ENCODE measurements around the gene C5orf15.
"Not testable (repeated sequence)": the region's sequence is repeated elsewhere in the genome, so short reads cannot be mapped to it uniquely, and the experiment has no call there.

The C5orf15 gene

GRCh38 chr5:133994297-133994989 lies 26.0 kb upstream of the C5orf15 start:
- FAIRE-seq = no peak
- DNase-seq (ENCODE audit: low spot score) = no peak

DNA sequence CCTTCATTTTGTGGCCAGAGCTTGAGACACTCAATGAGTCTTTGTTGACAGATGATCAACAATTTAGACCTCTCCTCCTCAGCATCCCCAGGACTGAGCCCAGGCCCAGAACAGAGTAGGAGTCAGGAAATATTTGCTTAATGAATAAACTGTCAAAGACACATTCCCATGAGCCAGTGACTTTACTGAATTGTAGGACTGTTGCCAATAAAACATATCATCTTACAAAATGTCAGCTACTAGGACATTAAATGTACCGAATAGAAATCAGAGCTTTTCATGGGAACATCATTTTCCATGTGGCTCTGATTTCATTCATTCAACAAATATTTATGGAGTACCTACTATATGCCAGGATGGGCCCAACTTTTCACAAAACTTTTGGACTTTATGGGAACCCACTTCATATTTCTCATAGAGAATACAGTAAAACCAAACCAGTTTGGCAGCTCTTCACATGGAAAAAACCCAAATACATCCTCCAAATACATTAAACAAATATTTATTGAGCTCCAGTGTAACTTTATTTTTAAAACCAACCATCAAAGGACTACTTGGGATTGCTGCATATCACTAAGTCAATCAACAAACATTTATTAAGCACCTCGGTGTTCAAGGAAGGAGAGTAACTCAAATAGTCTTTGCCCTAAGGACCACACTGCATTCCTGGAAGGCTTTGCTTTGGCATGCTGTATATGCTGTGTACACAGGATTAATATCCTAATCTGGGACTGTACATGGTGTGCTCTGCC lies 24.9 kb upstream of the C5orf15 start:
- no peak for FAIRE-seq

GRCh38 chr5:133992429-133993155 lies 24.2 kb upstream of the C5orf15 start:
- FAIRE-seq = no peak
- no peak for DNase-seq (ENCODE audit: low spot score)

More for the DNA sequence above, 24.9 kb upstream of the C5orf15 start:
- no peak for DNase-seq (ENCODE audit: low spot score)

- FAIRE-seq = no peak
- no peak for DNase-seq (ENCODE audit: low spot score)
Observed at GRCh38 chr5:133991171-133991910, 22.9 kb upstream of the C5orf15 start.

DNA sequence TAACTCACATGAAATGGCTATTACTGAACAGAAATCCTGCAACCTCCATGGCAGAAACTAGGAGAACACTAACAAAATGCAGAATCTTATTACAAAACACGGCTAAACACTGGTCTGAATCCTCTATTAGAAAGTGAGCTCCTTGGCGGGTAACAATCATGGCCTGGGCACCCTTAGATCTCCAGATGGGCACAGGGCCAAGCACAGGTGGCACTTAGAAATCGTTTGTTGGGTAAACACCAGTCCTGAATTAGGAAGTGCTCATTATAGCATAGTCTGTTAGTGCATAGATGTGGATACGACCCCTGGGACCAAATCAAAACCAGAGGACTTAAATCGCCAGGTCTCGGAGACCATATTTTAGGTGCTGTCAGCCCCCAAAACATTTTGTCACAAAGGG lies 22.0 kb upstream of the C5orf15 start:
- FAIRE-seq = no peak

GRCh38 chr5:133985540-133986180 lies 17.2 kb upstream of the C5orf15 start:
- FAIRE-seq (no peak), DNase-seq (ENCODE audit: low spot score) (no peak)

More for the DNA sequence above, 22.0 kb upstream of the C5orf15 start:
- no peak for DNase-seq (ENCODE audit: low spot score)

GRCh38 chr5:133983674-133984073 lies 15.2 kb upstream of the C5orf15 start:
- DNase-seq (ENCODE audit: low spot score) (no peak), FAIRE-seq (no peak)

DNA sequence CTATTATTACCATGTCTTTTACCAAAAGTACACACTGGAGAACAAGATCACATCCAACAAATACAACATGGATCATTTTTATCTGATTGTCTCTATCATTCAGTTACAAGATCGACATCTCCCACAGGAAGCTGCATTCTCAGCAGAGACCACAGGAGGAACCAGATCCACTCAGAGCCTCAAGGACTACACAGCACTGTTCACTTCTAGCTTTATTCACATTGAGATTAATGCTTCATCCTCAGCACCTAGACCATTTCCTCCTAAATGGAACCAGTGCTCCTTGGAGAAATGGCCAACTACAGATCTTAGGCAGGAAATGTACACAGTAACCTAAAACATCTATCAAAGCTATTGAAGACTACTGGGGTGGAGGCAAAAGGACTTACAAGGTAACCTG lies 13.3 kb upstream of the C5orf15 start:
- FAIRE-seq (no peak), DNase-seq (ENCODE audit: low spot score) (no peak)

- FAIRE-seq = no peak
- DNase-seq (ENCODE audit: low spot score) = no peak
Observed at GRCh38 chr5:133980652-133981051, 12.2 kb upstream of the C5orf15 start.

DNA sequence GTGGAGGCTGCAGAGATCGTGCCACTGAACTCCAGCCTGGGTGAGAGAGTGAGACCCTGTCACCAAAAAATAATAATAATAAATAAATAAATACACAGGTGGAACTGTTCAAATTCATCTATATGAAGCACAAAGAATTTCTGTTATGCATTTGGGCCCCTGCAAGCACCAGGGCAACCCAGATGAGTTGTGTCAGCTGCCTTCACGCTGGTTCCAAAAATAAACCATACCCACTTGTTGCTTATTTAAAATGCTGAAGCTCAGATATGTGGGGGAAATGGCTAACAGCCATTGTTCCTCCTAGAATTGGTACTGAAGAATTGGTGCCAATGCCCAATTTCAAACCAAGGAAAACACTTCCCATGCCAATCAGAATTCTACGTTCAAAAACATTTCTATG lies 10.5 kb upstream of the C5orf15 start:
- DNase-seq (ENCODE audit: low spot score) = no peak
- no peak for FAIRE-seq

DNA sequence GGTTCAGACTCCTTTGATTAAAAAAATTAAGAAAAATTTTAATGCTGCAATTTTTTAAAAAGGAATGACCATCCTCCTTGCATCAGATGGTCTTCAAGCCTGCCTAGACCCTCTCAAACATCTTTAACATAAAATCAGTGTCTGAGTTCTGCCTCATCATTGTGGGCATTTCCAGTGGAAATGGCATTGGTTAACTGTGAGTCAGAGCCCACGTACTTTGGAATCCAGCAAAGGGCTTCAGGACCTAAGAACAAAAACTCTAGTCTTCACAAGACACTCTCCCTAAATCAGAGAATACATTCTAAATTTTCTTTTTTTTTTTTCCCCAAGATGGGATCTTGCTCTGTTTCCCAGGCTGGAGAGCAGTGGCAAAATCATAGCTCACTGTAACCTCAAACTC lies 9.4 kb upstream of the C5orf15 start:
- DNase-seq (ENCODE audit: low spot score) (no peak), FAIRE-seq (no peak)

GRCh38 chr5:133977161-133977787 lies 8.8 kb upstream of the C5orf15 start:
- FAIRE-seq = no peak
- no peak for DNase-seq (ENCODE audit: low spot score)

GRCh38 chr5:133975546-133975945 lies 7.1 kb upstream of the C5orf15 start:
- DNase-seq (ENCODE audit: low spot score); FAIRE-seq: not testable (repeated sequence)

DNA sequence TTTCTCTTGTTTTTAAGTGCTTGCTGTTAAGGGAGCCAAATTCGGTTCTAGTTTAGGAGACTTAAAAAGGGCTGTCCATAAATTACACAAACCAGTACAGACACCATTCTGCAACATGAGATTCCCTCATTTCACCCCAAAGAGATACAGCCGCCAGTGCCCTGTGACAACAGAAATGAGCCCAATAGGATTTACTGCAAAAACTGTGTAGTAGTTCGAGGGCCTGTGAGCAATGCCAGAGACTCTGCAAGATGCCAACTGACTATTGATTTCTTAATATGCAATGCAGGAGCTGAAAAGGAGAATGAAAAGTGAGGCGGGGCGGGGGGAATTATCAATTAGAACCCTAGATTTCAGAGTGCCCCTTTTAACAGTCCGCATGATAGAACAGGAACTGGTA lies 5.7 kb upstream of the C5orf15 start:
- FAIRE-seq (no peak), DNase-seq (ENCODE audit: low spot score) (no peak)

DNA sequence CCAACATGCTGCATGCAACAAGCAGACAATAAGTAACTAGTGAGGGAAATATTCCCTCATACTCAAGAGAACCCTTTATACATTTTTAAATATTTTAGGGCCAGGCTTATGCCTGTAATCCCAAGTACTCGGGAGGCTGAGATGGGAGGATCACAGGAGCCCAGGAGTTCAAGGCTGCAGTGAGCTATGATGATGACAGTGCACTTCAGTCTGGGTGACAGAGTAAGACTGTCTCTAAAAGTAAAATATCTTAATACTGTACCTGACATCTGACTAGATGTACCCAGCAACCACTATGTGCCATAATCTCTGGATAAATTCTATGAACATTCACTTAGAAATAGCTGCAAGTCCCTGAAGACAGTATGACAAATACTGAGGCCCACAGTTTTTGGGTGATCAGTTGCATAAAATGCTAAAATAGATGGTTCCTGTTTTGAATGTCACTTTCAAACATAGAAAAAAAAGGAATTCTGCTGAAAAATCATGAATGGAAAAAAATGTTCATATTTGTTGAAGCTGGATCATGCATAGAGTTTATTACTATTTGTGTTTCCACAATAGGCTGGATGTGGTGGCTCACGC lies 2.0 kb upstream of the C5orf15 start:
- DNase-seq (ENCODE audit: low spot score) (no peak), FAIRE-seq (no peak)

GRCh38 chr5:133969654-133970324 lies 1.4 kb upstream of the C5orf15 start:
- FAIRE-seq (no peak), DNase-seq (ENCODE audit: low spot score) (no peak)

- FAIRE-seq (no peak), DNase-seq (ENCODE audit: low spot score) (no peak)
Observed at GRCh38 chr5:133967698-133968203, 674 bp downstream of the C5orf15 start.

- DNase-seq (ENCODE audit: low spot score) (no peak), FAIRE-seq (no peak)
Observed at GRCh38 chr5:133967124-133967523, 1.3 kb downstream of the C5orf15 start.

GRCh38 chr5:133966090-133966489 lies 2.3 kb downstream of the C5orf15 start:
- DNase-seq (ENCODE audit: low spot score) = no peak
- no peak for FAIRE-seq
